Endodermal cell (in vitro differentiated cells): ENCODE measurements around the gene NKD2. TPM values are rescaled to one million over a fixed set of nuclear protein-coding genes. Genes with fewer than 3 reads are reported as not detected.

Source experiments
- DNase-seq: peaks from one replicate; pipeline ENCODE4 v3.0.0-alpha.2; 2017
- H3K27ac ChIP-seq: 2 replicates; pipeline ENCODE4 v1.5.1; 2013; ENCODE audit warnings: mild to moderate bottlenecking, low read depth, low read length, moderate library complexity
- H3K27me3 ChIP-seq: 2 replicates; pipeline ENCODE4 v1.6.1; 2013; ENCODE audit warnings: mild to moderate bottlenecking, low read length, moderate library complexity; ENCODE audit not compliant: insufficient read depth, control insufficient read depth, poor library complexity, severe bottlenecking
- H3K36me3 ChIP-seq: 2 replicates; pipeline ENCODE4 v1.7.0; 2013; ENCODE audit warnings: mild to moderate bottlenecking, low read length, moderate library complexity; ENCODE audit not compliant: control insufficient read depth, insufficient read depth
- H3K4me1 ChIP-seq: one replicate; pipeline ENCODE4 v1.7.0; 2013; ENCODE audit warnings: low read length; ENCODE audit not compliant: control insufficient read depth, insufficient read depth
- H3K4me3 ChIP-seq: 2 replicates; pipeline ENCODE4 v1.5.1; 2013; ENCODE audit warnings: mild to moderate bottlenecking, low read length, moderate library complexity
- H3K9ac ChIP-seq: 2 replicates; pipeline ENCODE4 v1.6.1; 2013; ENCODE audit warnings: mild to moderate bottlenecking, low read length, moderate library complexity; ENCODE audit not compliant: poor library complexity, severe bottlenecking; ENCODE audit errors: extremely low read depth
- H3K9me3 ChIP-seq: 2 replicates; pipeline ENCODE4 v1.6.1; 2013; ENCODE audit warnings: mild to moderate bottlenecking, low read length, moderate library complexity; ENCODE audit not compliant: control insufficient read depth
- H3K27ac Mint-ChIP-seq: 2 replicates; pipeline ENCODE4 v1.8.0; 2020; ENCODE audit warnings: mixed read lengths
- H3K27me3 Mint-ChIP-seq: 2 replicates; pipeline ENCODE4 v1.8.0; 2021; ENCODE audit warnings: mild to moderate bottlenecking, mixed read lengths; ENCODE audit not compliant: insufficient read depth
- H3K36me3 Mint-ChIP-seq: 2 replicates; pipeline ENCODE4 v1.8.0; 2020; ENCODE audit warnings: low read depth, mixed read lengths
- H3K4me1 Mint-ChIP-seq: 2 replicates; pipeline ENCODE4 v1.8.0; 2020; ENCODE audit warnings: mixed read lengths
- H3K4me3 Mint-ChIP-seq: 2 replicates; pipeline ENCODE4 v1.8.0; 2020; ENCODE audit warnings: mild to moderate bottlenecking, moderate library complexity, mixed read lengths
- H3K9me3 Mint-ChIP-seq: 2 replicates; pipeline ENCODE4 v1.8.0; 2020; ENCODE audit warnings: mild to moderate bottlenecking, mixed read lengths
- WGBS, 2 experiments: methylation state at CpG; one replicate each; pipeline versions ENCODE4 v1.1.5 to v1.1.7; 2013; ENCODE audit warnings: missing lambda C conversion rate in 2 of 2, mixed read lengths in 1 of 2; ENCODE audit not compliant: insufficient coverage in 1 of 2, insufficient read length in 1 of 2; 5-methylcytosine and 5-hydroxymethylcytosine counted together
- total RNA-seq, 2 donors: library from RNA; stranded (reverse); fragmentation: NEBNext Ultra II Directional in 1 of 2; extraction: Animal tissue kit (Norgen Biotek cat#: 25700) in 1 of 2; gene quantifications; 2 replicates in 1 of 2; 3 replicates in 1 of 2; pipeline ENCODE4 v1.2.1, GENCODE V29; 2021
- TF ChIP-seq, protein P1 (sequence below): fragments of 200-600 bp; sonication (generic); conservative IDR thresholded peaks from 2 replicates; pipeline ENCODE4 v1.5.0; 2021; ENCODE audit warnings: antibody characterized with exemption, mild to moderate bottlenecking

The NKD2 gene
- total RNA-seq, 2 donors from 2014 or later, result 11.2 to 13.9 TPM

DNA sequence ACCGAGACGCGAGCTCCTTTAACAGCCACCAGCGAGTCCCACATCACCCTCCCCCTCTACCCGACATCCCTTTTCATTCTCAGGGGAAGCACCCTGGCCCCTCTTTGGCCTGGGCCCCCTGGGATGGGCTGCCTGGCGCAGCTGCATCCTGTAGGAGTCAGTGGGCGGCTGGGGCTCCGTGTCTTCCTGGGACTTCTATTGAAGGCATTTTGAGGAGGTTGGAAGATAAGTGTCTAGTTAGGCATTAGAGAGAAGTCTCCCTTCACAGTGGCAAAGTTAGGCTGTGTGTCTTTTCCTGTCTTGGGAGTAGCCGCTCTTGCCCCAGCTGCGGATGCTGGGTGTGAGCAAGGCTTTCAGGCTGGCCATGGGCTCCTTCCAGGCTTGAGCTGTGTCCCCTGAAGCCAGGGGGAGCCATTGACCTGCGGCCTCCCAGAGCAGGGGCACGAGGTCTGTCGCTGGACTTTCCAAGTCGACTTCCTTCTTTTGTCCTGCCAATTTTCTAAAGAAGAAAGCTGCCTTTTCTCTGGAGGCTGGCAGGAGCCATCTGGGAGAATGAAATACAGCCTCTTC, 18.6 kb upstream of the NKD2 start:
- Mint-ChIP-seq H3K4me1 (peaks cover 5% of the 10 kb centered on the region), H3K27me3 (peaks cover 20% of the 10 kb centered on the region), H3K9me3 (peaks cover 9% of the 10 kb centered on the region), H3K36me3 (no peaks in the 10 kb centered on the region), H3K4me3 (no peak overlapping the region), H3K27ac (no peak overlapping the region)
- Histone ChIP-seq H3K4me1 (no peaks in the 10 kb centered on the region), H3K27ac (peak overlapping the region; percentile 97), H3K27me3 (no peaks in the 10 kb centered on the region), H3K9me3 (peaks cover 26% of the 10 kb centered on the region), H3K36me3 (no peaks in the 10 kb centered on the region), H3K4me3 (no peak overlapping the region), H3K9ac (no peak overlapping the region)
- 58 to 76% methylated on average over 12 to 14 of the region's 14 CpGs for WGBS, 2 experiments
- peak; percentile 74 for DNase-seq
- TF ChIP-seq, protein P1, sequence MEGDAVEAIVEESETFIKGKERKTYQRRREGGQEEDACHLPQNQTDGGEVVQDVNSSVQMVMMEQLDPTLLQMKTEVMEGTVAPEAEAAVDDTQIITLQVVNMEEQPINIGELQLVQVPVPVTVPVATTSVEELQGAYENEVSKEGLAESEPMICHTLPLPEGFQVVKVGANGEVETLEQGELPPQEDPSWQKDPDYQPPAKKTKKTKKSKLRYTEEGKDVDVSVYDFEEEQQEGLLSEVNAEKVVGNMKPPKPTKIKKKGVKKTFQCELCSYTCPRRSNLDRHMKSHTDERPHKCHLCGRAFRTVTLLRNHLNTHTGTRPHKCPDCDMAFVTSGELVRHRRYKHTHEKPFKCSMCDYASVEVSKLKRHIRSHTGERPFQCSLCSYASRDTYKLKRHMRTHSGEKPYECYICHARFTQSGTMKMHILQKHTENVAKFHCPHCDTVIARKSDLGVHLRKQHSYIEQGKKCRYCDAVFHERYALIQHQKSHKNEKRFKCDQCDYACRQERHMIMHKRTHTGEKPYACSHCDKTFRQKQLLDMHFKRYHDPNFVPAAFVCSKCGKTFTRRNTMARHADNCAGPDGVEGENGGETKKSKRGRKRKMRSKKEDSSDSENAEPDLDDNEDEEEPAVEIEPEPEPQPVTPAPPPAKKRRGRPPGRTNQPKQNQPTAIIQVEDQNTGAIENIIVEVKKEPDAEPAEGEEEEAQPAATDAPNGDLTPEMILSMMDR, result peak; percentile 71

DNA sequence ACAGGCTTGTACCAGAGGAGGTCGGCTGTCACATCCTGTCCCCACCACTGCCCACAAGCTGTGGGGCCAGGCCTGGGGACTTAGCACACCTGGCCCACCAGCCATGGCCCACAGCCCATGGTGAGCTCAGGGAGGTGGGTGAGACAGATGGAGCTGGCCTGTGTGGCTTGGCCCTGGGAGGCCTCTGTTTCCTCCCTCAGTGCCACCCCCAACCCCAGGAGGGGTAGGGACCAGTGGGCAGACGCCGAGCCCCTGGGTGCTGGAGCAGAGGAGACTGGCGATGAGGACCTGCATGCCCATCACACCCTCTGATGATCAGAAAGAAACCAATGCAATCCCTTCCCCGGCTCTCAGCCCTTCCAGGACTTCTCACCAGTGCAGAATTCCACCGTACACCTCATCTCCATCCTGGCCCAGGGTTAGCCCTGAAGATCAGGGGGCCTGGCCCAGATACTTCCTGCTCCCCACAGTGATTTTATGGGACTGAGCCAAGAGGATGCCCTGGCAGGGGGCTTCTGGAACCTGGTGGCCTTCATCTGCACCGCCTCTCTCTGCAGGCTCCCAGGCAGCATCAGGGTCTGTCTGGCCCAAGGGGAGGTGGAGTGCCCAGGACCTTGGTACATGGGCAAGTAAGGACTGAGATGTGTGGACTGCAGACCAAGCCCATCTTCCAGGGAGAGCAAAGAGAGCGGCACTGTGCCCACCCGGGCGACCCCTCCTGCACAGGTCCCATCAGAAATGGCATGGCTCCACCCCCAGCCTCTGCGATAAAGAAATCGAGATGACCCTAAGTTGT, 16.9 kb upstream of the NKD2 start:
- Mint-ChIP-seq H3K27me3 (peaks cover 14% of the 10 kb centered on the region), H3K4me1 (peaks cover 7% of the 10 kb centered on the region)
- TF ChIP-seq, protein P1, result no peak

DNA sequence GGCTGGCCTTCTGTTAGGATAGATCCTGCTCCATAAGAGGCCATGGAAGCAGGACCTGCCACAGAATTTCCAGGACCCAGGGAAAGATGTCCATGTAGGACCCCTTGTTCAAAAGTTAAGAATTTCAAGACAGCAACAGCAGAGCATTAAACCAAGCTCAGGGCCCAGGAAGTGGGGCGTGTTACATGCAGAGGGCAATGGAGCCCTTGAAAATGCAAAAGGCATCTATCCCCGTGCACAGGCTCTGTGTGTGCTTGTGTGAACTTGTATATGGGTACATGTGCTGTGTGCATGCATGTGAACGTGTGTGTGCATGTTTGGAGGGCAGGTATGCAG, 14.4 kb upstream of the NKD2 start:
- Mint-ChIP-seq H3K27me3 (peaks cover 23% of the 10 kb centered on the region), H3K36me3 (no peaks in the 10 kb centered on the region), H3K4me3 (no peak overlapping the region), H3K9me3 (no peaks in the 10 kb centered on the region), H3K4me1 (peaks cover 13% of the 10 kb centered on the region), H3K27ac (no peak overlapping the region)
- DNase-seq, result peak; percentile 13
- Histone ChIP-seq H3K9me3 (no peaks in the 10 kb centered on the region), H3K27ac (no peak overlapping the region), H3K4me3 (no peak overlapping the region), H3K4me1 (no peaks in the 10 kb centered on the region), H3K36me3 (no peaks in the 10 kb centered on the region), H3K27me3 (peaks cover 17% of the 10 kb centered on the region), H3K9ac (no peak overlapping the region)
- 67 to 91% methylated on average over 1 to 3 of the region's 3 CpGs for WGBS, 2 experiments
- TF ChIP-seq, protein P1, result no peak

More for the DNA sequence above, 16.9 kb upstream of the NKD2 start:
- Mint-ChIP-seq H3K4me3 (no peak overlapping the region), H3K27ac (no peak overlapping the region), H3K9me3 (peaks cover 9% of the 10 kb centered on the region), H3K36me3 (no peaks in the 10 kb centered on the region)
- H3K27me3 ChIP-seq, result no peaks in the 10 kb centered on the region
- peaks cover 18% of the 10 kb centered on the region for H3K9me3 ChIP-seq
- 94 to 95% methylated on average over 8 to 12 of the region's 12 CpGs for WGBS, 2 experiments
- H3K27ac ChIP-seq, result no peak overlapping the region
- no peak overlapping the region for H3K9ac ChIP-seq
- no peaks in the 10 kb centered on the region for H3K36me3 ChIP-seq
- H3K4me3 ChIP-seq, result no peak overlapping the region
- peak; percentile 29 for DNase-seq
- H3K4me1 ChIP-seq, result no peaks in the 10 kb centered on the region
